ENCODE data around the gene ABTB1. TPM values are rescaled to one million over a fixed set of nuclear protein-coding genes. Genes with fewer than 3 reads are reported as not detected.

Gene ABTB1
- total RNA-seq, 1 donor from 2014 or later = 42.0 TPM

DNA sequence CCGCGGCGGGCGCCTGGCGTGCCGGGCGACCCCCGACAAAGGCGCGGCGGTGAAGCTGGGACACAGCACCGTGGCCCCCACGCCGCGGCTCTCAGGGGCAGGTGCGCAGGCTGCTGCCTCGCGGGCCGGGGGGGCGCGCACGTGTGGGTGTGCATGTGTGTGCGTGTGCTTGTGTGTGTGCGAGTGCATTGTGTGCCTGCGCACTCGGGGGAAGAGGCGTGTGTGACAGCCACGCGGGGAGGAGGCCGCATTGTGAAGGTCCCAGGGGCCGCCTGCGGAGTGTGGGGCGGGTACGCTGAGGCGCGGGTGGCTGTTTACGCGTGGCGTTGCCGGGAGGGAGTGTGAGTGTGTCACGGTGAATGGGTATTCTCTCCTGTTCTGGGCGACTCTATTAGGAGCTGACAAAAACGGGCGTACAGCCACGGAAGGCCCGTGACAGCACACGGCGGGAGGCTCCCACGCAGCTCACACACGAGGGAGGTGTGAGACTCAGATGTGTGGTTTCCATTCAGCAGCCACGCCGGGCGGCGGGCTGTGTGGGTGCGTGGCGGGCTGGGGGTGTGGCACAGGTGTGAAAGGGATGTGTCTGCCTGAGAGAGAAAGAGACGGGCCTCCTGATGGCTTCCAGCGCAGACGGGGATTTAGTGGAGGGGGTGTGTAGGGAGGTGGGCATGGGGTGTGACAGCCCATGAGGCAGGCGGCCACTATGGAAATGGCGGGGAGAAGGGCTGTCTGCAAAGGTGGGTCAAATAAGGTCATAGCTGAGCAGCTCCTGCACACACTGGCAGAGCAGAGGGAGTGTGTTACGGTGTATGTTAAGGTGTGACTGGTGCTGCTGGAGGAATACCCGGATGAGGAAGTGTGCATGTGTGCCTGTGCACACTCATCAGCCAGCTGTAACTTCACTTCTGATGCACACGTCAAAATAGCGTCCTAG lies 43.0 kb upstream of the ABTB1 start:
- no peaks in the 10 kb centered on the region for H3K9me3 Mint-ChIP-seq
- intact Hi-C loops (cut with micrococcal nuclease) = loop anchor here (2.0 kb wide), 1 partner anchor 39 kb away; the partner anchor contains the start of gene TPRA1
- ChIA-PET POLR2A (interaction anchor here (1.3 to 2.4 kb wide), 3 partner anchors 20 to 41 kb away, joined by 3 to 13 read pairs (median 5); partner anchors contain the start of gene MCM2), CTCF (no interaction called here)
- TF ChIP-seq, protein P1, sequence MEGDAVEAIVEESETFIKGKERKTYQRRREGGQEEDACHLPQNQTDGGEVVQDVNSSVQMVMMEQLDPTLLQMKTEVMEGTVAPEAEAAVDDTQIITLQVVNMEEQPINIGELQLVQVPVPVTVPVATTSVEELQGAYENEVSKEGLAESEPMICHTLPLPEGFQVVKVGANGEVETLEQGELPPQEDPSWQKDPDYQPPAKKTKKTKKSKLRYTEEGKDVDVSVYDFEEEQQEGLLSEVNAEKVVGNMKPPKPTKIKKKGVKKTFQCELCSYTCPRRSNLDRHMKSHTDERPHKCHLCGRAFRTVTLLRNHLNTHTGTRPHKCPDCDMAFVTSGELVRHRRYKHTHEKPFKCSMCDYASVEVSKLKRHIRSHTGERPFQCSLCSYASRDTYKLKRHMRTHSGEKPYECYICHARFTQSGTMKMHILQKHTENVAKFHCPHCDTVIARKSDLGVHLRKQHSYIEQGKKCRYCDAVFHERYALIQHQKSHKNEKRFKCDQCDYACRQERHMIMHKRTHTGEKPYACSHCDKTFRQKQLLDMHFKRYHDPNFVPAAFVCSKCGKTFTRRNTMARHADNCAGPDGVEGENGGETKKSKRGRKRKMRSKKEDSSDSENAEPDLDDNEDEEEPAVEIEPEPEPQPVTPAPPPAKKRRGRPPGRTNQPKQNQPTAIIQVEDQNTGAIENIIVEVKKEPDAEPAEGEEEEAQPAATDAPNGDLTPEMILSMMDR (IDR thresholded peaks at IDR 0.05) = no peak
- peak overlapping the region; percentile 20 for H3K27ac Mint-ChIP-seq
- DNase-seq (peak; percentile 25), ATAC-seq (ENCODE audit: low read depth) (peak; percentile 69)
- H3K27me3 Mint-ChIP-seq = peaks cover 11% of the 10 kb centered on the region
- no peaks in the 10 kb centered on the region for H3K36me3 Mint-ChIP-seq (ENCODE audit: low read depth)
- H3K4me3 Mint-ChIP-seq = peak overlapping the region; percentile 84
- H3K4me1 Mint-ChIP-seq = peaks cover 21% of the 10 kb centered on the region

GRCh38 chr3:127630811-127631714 lies 41.7 kb upstream of the ABTB1 start:
- TF ChIP-seq, protein P1 (IDR thresholded peaks at IDR 0.05) = no peak
- CTCF ChIA-PET = no interaction called here
- no peaks in the 10 kb centered on the region for H3K36me3 Mint-ChIP-seq (ENCODE audit: low read depth)
- no peak for ATAC-seq (ENCODE audit: low read depth)
- peaks cover 21% of the 10 kb centered on the region for H3K4me1 Mint-ChIP-seq
- no peaks in the 10 kb centered on the region for H3K9me3 Mint-ChIP-seq
- no peak overlapping the region for H3K27ac Mint-ChIP-seq
- DNase-seq = no peak
- peak overlapping the region; percentile 20 for H3K4me3 Mint-ChIP-seq
- H3K27me3 Mint-ChIP-seq = peaks cover 11% of the 10 kb centered on the region
- POLR2A ChIA-PET = interaction anchor here (1.5 kb wide), 1 partner anchor 40 kb away, joined by 5 read pairs; no protein-coding TSS in a partner anchor
- intact Hi-C loops (cut with micrococcal nuclease) = loop anchor here (2.0 kb wide), 1 partner anchor 40 kb away; the partner anchor contains the start of gene TPRA1

DNA sequence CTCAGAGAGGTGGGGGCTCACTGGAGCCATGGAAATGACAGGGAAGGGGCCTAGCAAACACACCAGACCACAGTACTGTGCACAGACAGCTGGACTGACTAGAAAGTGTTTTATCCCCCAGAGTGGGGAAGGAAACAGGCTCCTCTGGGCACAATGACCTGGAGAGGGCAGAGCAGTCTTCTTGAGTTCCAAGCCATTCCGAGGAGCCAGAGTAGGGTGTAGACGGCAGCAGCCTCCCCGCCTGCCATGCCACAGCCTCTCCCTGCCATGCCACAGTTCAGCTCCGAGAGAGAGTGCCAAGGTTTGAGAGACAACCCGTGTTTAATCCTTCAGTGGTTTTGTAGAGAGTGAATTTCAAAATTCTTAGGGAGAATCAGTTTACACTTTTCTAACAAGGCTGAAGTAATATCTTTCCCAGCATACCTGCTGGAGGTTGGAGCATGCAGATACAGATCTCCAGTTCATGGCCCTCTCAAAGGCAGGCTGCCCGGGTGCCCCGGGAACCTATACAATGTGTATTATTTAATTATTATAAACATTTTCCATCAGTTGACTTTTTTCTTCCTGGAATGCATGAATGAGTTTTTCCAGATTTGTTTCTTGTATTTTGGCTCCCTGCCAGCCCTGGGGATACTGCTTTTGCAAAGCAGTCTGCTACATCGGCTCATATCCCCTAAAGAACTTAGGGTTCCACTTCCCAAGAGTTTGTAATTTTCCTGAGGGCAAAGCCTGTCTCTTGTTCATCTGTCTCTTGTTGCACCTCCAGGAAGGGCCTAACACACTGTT lies 40.5 kb upstream of the ABTB1 start:
- no peaks in the 10 kb centered on the region for H3K9me3 Mint-ChIP-seq
- ChIA-PET POLR2A (no interaction called here), CTCF (no interaction called here)
- H3K27ac Mint-ChIP-seq = no peak overlapping the region
- peaks cover 11% of the 10 kb centered on the region for H3K27me3 Mint-ChIP-seq
- DNase-seq = no peak
- intact Hi-C loops (cut with micrococcal nuclease) = no loop called here
- H3K4me3 Mint-ChIP-seq = no peak overlapping the region
- ATAC-seq (ENCODE audit: low read depth) = no peak
- peaks cover 17% of the 10 kb centered on the region for H3K4me1 Mint-ChIP-seq
- TF ChIP-seq, protein P1 (IDR thresholded peaks at IDR 0.05) = no peak
- H3K36me3 Mint-ChIP-seq (ENCODE audit: low read depth) = no peaks in the 10 kb centered on the region

GRCh38 chr3:127634653-127635052 lies 38.1 kb upstream of the ABTB1 start:
- ChIA-PET POLR2A (interaction anchor here (0.7 kb wide), 1 partner anchor 930 kb away, joined by 3 read pairs; no protein-coding TSS in a partner anchor), CTCF (no interaction called here)
- intact Hi-C loops (cut with micrococcal nuclease) = no loop called here
- DNase-seq (no peak), ATAC-seq (ENCODE audit: low read depth) (no peak)
- H3K36me3 Mint-ChIP-seq (ENCODE audit: low read depth) = no peaks in the 10 kb centered on the region
- TF ChIP-seq, protein P1 (IDR thresholded peaks at IDR 0.05) = no peak
- H3K4me3 Mint-ChIP-seq = no peak overlapping the region
- peaks cover 13% of the 10 kb centered on the region for H3K4me1 Mint-ChIP-seq
- no peak overlapping the region for H3K27ac Mint-ChIP-seq
- H3K9me3 Mint-ChIP-seq = no peaks in the 10 kb centered on the region
- peaks cover 7% of the 10 kb centered on the region for H3K27me3 Mint-ChIP-seq

All from activated B cell treated with CpG ODN at 0.5 μM for 24 hours (primary cell).